ENCODE results near the gene ABITRAM.
A peak's percentile ranks its signal among the peaks of the same experiment; 100 is the strongest.

ABITRAM gene

GRCh38 chr9:108951578-108951977 is 17.4 kb downstream of the ABITRAM start:
- no peaks in the 10 kb centered on the region for H3K27me3 ChIP-seq (ENCODE audit: insufficient read depth, poor library complexity, severe bottlenecking)
- H3K27ac ChIP-seq (replicated peaks), result no peak overlapping the region
- DNase-seq (ENCODE audit: low read depth in 1 of 2, low spot score in 1 of 2), result no peak
- H3K4me3 ChIP-seq (replicated peaks; ENCODE audit: insufficient read depth, low read length), result no peak overlapping the region
- TF ChIP-seq, protein P1, sequence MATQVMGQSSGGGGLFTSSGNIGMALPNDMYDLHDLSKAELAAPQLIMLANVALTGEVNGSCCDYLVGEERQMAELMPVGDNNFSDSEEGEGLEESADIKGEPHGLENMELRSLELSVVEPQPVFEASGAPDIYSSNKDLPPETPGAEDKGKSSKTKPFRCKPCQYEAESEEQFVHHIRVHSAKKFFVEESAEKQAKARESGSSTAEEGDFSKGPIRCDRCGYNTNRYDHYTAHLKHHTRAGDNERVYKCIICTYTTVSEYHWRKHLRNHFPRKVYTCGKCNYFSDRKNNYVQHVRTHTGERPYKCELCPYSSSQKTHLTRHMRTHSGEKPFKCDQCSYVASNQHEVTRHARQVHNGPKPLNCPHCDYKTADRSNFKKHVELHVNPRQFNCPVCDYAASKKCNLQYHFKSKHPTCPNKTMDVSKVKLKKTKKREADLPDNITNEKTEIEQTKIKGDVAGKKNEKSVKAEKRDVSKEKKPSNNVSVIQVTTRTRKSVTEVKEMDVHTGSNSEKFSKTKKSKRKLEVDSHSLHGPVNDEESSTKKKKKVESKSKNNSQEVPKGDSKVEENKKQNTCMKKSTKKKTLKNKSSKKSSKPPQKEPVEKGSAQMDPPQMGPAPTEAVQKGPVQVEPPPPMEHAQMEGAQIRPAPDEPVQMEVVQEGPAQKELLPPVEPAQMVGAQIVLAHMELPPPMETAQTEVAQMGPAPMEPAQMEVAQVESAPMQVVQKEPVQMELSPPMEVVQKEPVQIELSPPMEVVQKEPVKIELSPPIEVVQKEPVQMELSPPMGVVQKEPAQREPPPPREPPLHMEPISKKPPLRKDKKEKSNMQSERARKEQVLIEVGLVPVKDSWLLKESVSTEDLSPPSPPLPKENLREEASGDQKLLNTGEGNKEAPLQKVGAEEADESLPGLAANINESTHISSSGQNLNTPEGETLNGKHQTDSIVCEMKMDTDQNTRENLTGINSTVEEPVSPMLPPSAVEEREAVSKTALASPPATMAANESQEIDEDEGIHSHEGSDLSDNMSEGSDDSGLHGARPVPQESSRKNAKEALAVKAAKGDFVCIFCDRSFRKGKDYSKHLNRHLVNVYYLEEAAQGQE (IDR thresholded peaks at IDR 0.05; ENCODE audit: insufficient replicate concordance, low read depth), result no peak
- TF ChIP-seq GABPA (IDR thresholded peaks at IDR 0.05; ENCODE audit: low read depth) (no peak), POLR2AphosphoS5 (IDR thresholded peaks at IDR 0.05; ENCODE audit: low read depth) (no peak), SPI1 (IDR thresholded peaks at IDR 0.05; ENCODE audit: borderline replicate concordance, low read depth) (no peak)
- TF ChIP-seq, protein P2, sequence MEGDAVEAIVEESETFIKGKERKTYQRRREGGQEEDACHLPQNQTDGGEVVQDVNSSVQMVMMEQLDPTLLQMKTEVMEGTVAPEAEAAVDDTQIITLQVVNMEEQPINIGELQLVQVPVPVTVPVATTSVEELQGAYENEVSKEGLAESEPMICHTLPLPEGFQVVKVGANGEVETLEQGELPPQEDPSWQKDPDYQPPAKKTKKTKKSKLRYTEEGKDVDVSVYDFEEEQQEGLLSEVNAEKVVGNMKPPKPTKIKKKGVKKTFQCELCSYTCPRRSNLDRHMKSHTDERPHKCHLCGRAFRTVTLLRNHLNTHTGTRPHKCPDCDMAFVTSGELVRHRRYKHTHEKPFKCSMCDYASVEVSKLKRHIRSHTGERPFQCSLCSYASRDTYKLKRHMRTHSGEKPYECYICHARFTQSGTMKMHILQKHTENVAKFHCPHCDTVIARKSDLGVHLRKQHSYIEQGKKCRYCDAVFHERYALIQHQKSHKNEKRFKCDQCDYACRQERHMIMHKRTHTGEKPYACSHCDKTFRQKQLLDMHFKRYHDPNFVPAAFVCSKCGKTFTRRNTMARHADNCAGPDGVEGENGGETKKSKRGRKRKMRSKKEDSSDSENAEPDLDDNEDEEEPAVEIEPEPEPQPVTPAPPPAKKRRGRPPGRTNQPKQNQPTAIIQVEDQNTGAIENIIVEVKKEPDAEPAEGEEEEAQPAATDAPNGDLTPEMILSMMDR (IDR thresholded peaks at IDR 0.05; ENCODE audit: insufficient read depth, low read length), result no peak

DNA sequence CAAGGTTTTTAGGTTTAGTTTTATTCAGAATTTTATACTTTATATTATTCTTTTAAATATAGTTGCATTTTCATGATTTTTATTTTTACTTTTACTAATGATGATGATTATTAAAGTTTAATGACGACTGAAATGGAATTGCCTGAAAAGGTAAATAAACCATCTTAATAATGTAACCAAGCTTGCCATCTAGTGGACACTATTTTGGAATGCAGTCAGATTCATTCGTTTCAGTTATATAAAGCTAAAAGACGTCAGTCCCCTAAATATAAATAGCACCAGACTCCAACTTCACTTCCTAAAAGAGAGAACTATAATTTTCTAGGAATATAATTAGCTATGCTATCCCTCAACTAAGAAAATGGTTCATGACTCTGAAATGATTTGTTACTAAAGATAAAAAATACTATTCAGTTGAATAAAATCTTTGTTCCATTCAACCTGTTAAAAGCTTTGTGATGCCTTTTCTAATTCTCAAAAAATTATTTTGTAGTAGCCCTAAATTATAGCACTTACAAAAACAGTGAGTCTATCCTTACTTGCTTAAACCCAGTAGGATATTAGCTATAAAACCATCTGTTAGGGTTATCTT is 19.9 kb downstream of the ABITRAM start:
- DNase-seq (ENCODE audit: low read depth in 1 of 2, low spot score in 1 of 2), result peak in 1 of 2 experiments; percentile 10
- no peak for TF ChIP-seq SPI1 (IDR thresholded peaks at IDR 0.05; ENCODE audit: borderline replicate concordance, low read depth)
- TF ChIP-seq, protein P2 (IDR thresholded peaks at IDR 0.05; ENCODE audit: insufficient read depth, low read length), result peak; percentile 28
- Histone ChIP-seq H3K4me3 (replicated peaks; ENCODE audit: insufficient read depth, low read length) (no peak overlapping the region), H3K27me3 (ENCODE audit: insufficient read depth, poor library complexity, severe bottlenecking) (no peaks in the 10 kb centered on the region), H3K27ac (replicated peaks) (no peak overlapping the region)

GRCh38 chr9:108956022-108956630 is 21.9 kb downstream of the ABITRAM start:
- Histone ChIP-seq H3K27me3 (ENCODE audit: insufficient read depth, poor library complexity, severe bottlenecking) (no peaks in the 10 kb centered on the region), H3K4me3 (replicated peaks; ENCODE audit: insufficient read depth, low read length) (no peak overlapping the region), H3K27ac (replicated peaks) (no peak overlapping the region)
- TF ChIP-seq, protein P1 (IDR thresholded peaks at IDR 0.05; ENCODE audit: insufficient replicate concordance, low read depth), result no peak
- no peak for TF ChIP-seq GABPA (IDR thresholded peaks at IDR 0.05; ENCODE audit: low read depth)
- TF ChIP-seq SPI1 (IDR thresholded peaks at IDR 0.05; ENCODE audit: borderline replicate concordance, low read depth), result no peak
- TF ChIP-seq, protein P2 (IDR thresholded peaks at IDR 0.05; ENCODE audit: insufficient read depth, low read length), result no peak
- TF ChIP-seq POLR2AphosphoS5 (IDR thresholded peaks at IDR 0.05; ENCODE audit: low read depth), result no peak
- no peak for DNase-seq (ENCODE audit: low read depth in 1 of 2, low spot score in 1 of 2)

All from HL-60 (cell line).